IMR-90 (cell line): ENCODE results near the gene BMX. TPM values are rescaled to one million over a fixed set of nuclear protein-coding genes. Genes with fewer than 3 reads are reported as not detected.

ENCODE experiments used
- ATAC-seq: fragments of 200-7000 bp; cut with Tn5 transposase; 2 replicates; pipeline ENCODE4 v1.9.1; 2020; ENCODE audit warnings: low read depth, mild to moderate bottlenecking, moderate library complexity
- BruUV-seq: library from RNA; stranded (reverse); fragments of 400-500 nt; replicated peaks from 2 replicates; lab custom pipeline; 2021; lab: Mats Ljungman, UMichigan
- CTCF ChIA-PET: fragments of 300-600 bp; formaldehyde crosslinking; extraction: SDS; loops from one replicate; lab custom pipeline; 2021; ENCODE audit warnings: antibody characterized with exemption; lab: Yijun Ruan, JAX
- POLR2A ChIA-PET: fragments of 300-600 bp; sonication (Branson Sonifier 250); formaldehyde crosslinking; loops from one replicate; lab custom pipeline; 2022; ENCODE audit warnings: antibody characterized with exemption; ENCODE audit not compliant: unreplicated experiment; lab: Charles Lee
- DNase-seq: peaks from one replicate; pipeline ENCODE4 v3.0.0; 2013
- H2AFZ ChIP-seq: replicated peaks from 2 replicates; pipeline ENCODE3; 2013; ENCODE audit warnings: low read length, mild to moderate bottlenecking; ENCODE audit not compliant: poor library complexity
- H2AK5ac ChIP-seq: 2 replicates; pipeline ENCODE4 v1.6.1; 2013; ENCODE audit warnings: low read depth, low read length, inconsistent platforms
- H2AK9ac ChIP-seq: replicated peaks from 2 replicates; pipeline ENCODE3; 2013; ENCODE audit warnings: mild to moderate bottlenecking, low read depth, low read length, moderate library complexity; ENCODE audit not compliant: poor library complexity
- H2BK120ac ChIP-seq: 2 replicates; pipeline ENCODE4 v1.6.1; 2013; ENCODE audit warnings: low read depth, low read length, inconsistent platforms
- H2BK15ac ChIP-seq: 3 replicates; pipeline ENCODE4 v1.6.1; 2013; ENCODE audit warnings: low read depth, low read length, inconsistent platforms
- H2BK20ac ChIP-seq: 2 replicates; pipeline ENCODE4 v1.6.1; 2013; ENCODE audit warnings: low read depth, mild to moderate bottlenecking, inconsistent platforms, low read length, moderate library complexity
- H2BK5ac ChIP-seq: 2 replicates; pipeline ENCODE4 v1.6.1; 2013; ENCODE audit warnings: mild to moderate bottlenecking, low read depth, low read length, inconsistent platforms; ENCODE audit not compliant: poor library complexity, severe bottlenecking
- H3K14ac ChIP-seq: replicated peaks from 2 replicates; pipeline ENCODE4 v1.6.1; 2013; ENCODE audit warnings: low read depth, low read length, inconsistent platforms
- H3K18ac ChIP-seq: 2 replicates; pipeline ENCODE4 v1.6.1; 2013; ENCODE audit warnings: low read depth, low read length, control low read depth
- H3K23ac ChIP-seq: 2 replicates; pipeline ENCODE4 v1.6.1; 2013; ENCODE audit warnings: low read depth, low read length, inconsistent platforms
- H3K27ac ChIP-seq: 2 replicates; pipeline ENCODE4 v1.5.1; 2013; ENCODE audit warnings: mild to moderate bottlenecking, control low read depth, low read length; ENCODE audit not compliant: insufficient read depth
- H3K27me3 ChIP-seq: 2 replicates; pipeline ENCODE4 v1.6.1; 2013; ENCODE audit warnings: low read length; ENCODE audit not compliant: control insufficient read depth, insufficient read depth
- H3K36me3 ChIP-seq: 2 replicates; pipeline ENCODE4 v1.6.1; 2013; ENCODE audit warnings: low read length, mixed read lengths; ENCODE audit not compliant: control insufficient read depth, insufficient read depth
- H3K4ac ChIP-seq: 2 replicates; pipeline ENCODE4 v1.6.1; 2013; ENCODE audit warnings: low read depth, low read length, inconsistent platforms
- H3K4me1 ChIP-seq: 2 replicates; pipeline ENCODE4 v1.6.1; 2013; ENCODE audit warnings: low read length, mixed read lengths; ENCODE audit not compliant: control insufficient read depth, insufficient read depth
- H3K4me2 ChIP-seq: 2 replicates; pipeline ENCODE4 v1.6.1; 2013; ENCODE audit warnings: low read depth, mild to moderate bottlenecking, control low read depth, low read length, moderate library complexity
- H3K4me3 ChIP-seq: 2 replicates; pipeline ENCODE4 v1.5.1; 2013; ENCODE audit warnings: low read depth, mild to moderate bottlenecking, control low read depth, low read length, moderate library complexity; ENCODE audit not compliant: insufficient read depth
- H3K56ac ChIP-seq: 2 replicates; pipeline ENCODE4 v1.6.1; 2013; ENCODE audit warnings: low read length, inconsistent platforms; ENCODE audit not compliant: insufficient read depth; ENCODE audit errors: extremely low read depth
- H3K79me1 ChIP-seq, 2 experiments: 2 replicates each; pipeline ENCODE4 v1.6.1; 2013; ENCODE audit warnings: low read length in 2 of 2, inconsistent platforms in 1 of 2, low read depth in 1 of 2
- H3K9ac ChIP-seq: 2 replicates; pipeline ENCODE4 v1.6.1; 2013; ENCODE audit warnings: low read depth, low read length, control low read depth
- H3K9me1 ChIP-seq: 2 replicates; pipeline ENCODE4 v1.6.1; 2013; ENCODE audit warnings: low read length, inconsistent platforms; ENCODE audit not compliant: insufficient read depth
- H3K9me3 ChIP-seq: 2 replicates; pipeline ENCODE4 v1.6.1; 2013; ENCODE audit warnings: low read length; ENCODE audit not compliant: control insufficient read depth, insufficient read depth
- H4K20me1 ChIP-seq: 2 replicates; pipeline ENCODE4 v1.6.1; 2013; ENCODE audit warnings: low read length, inconsistent platforms; ENCODE audit not compliant: insufficient read depth
- H4K5ac ChIP-seq: 2 replicates; pipeline ENCODE4 v1.6.1; 2013; ENCODE audit warnings: mild to moderate bottlenecking, low read depth, low read length, control low read depth
- H4K8ac ChIP-seq, 2 experiments: 2 replicates each; pipeline ENCODE4 v1.6.1; 2013; ENCODE audit warnings: low read depth in 2 of 2, low read length in 2 of 2, control low read depth in 1 of 2, inconsistent platforms in 1 of 2
- H4K91ac ChIP-seq: 2 replicates; pipeline ENCODE4 v1.6.1; 2013; ENCODE audit warnings: low read depth, low read length, inconsistent platforms; ENCODE audit not compliant: insufficient read depth
- CEBPB ChIP-seq: IDR thresholded peaks from 2 replicates; pipeline ENCODE4 v1.6.1; 2012; ENCODE audit warnings: low read depth, low read length, improper control_type of control experiment
- CHD1 ChIP-seq: IDR thresholded peaks from 2 replicates; pipeline ENCODE4 v1.6.1; 2012; ENCODE audit warnings: low read depth, low read length, improper control_type of control experiment
- WGBS, 2 experiments: methylation state at CpG; one replicate each; pipeline versions ENCODE4 v1.1.5 to v1.1.7; 2013; ENCODE audit warnings: missing lambda C conversion rate in 2 of 2; ENCODE audit not compliant: insufficient read length in 1 of 2; ENCODE audit errors: extremely low coverage in 2 of 2; 5-methylcytosine and 5-hydroxymethylcytosine counted together
- dilution Hi-C: fragments of 300-500 bp; cut with HindIII; formaldehyde crosslinking; loops from one replicate; pipeline ENCODE4 v1.14.3; 2018; ENCODE audit warnings: low sequenced_read_pairs; ENCODE audit not compliant: unreplicated experiment
- in situ Hi-C: fragments of 300-500 bp; cut with MboI; formaldehyde crosslinking; loops from 3 replicates; pipeline ENCODE4 v1.14.3; 2019; ENCODE audit warnings: low sequenced_read_pairs, inconsistent platforms, mixed read lengths
- intact Hi-C: fragments of 100-400 bp; cut with micrococcal nuclease; formaldehyde crosslinking; loops from 2 replicates; pipeline ENCODE4 v1.10.0; 2022
- polyA plus RNA-seq, 3 experiments: library from polyadenylated mRNA; depleted of rRNA; stranded (reverse); fragments of >200 nt; gene quantifications; 2 replicates each; pipeline ENCODE4 v1.2.3, GENCODE V29; 2012; ENCODE audit warnings: low replicate concordance in 1 of 3
- total RNA-seq: library from RNA; depleted of rRNA; stranded (reverse); fragments of >200 nt; gene quantifications from 2 replicates; pipeline ENCODE4 v1.2.3, GENCODE V29; 2012

Gene BMX
- total and polyA plus RNA-seq, 2 of the 4 experiments (the other 2 are of a cell fraction): not detected

GRCh38 chrX:15465896-15466651, 34.5 kb upstream of the BMX start:
- Histone ChIP-seq H3K9me3 (no peaks in the 10 kb centered on the region), H4K5ac (no peak overlapping the region), H4K20me1 (no peaks in the 10 kb centered on the region), H3K14ac (no peak overlapping the region), H3K9me1 (no peaks in the 10 kb centered on the region), H3K27ac (no peak overlapping the region), H2BK15ac (no peak overlapping the region), H2BK5ac (no peak overlapping the region), H3K4me1 (peaks cover 2% of the 10 kb centered on the region), H3K36me3 (no peaks in the 10 kb centered on the region), H3K4ac (no peak overlapping the region), H3K56ac (no peak overlapping the region), H2AK5ac (no peak overlapping the region), H3K79me1 (no peaks in the 10 kb centered on the region), H2BK120ac (no peak overlapping the region), H4K91ac (no peak overlapping the region), H2AFZ (no peak overlapping the region), H3K4me2 (no peak overlapping the region), H4K8ac (no peak overlapping the region), H2BK20ac (no peak overlapping the region), H2AK9ac (no peak overlapping the region), H3K27me3 (peaks cover 2% of the 10 kb centered on the region; the same call in 1 of the 2 replicates), H3K4me3 (no peak overlapping the region), H3K23ac (no peak overlapping the region), H3K9ac (no peak overlapping the region), H3K18ac (no peak overlapping the region)
- in situ Hi-C loops: loop anchor here (5.0 kb wide), 1 partner anchor 119 kb away; no protein-coding TSS in a partner anchor
- 17% methylated on average over 1 of the region's 9 CpGs; no CpG with 5 or more reads in 1 of the 2 experiments for WGBS, 2 experiments
- intact Hi-C loops: loop anchor here (5.0 kb wide), 1 partner anchor 64 kb away; no protein-coding TSS in a partner anchor
- POLR2A ChIA-PET: interaction anchor here (0.6 kb wide), 1 partner anchor 197 kb away, joined by 4 read pairs; no protein-coding TSS in a partner anchor
- dilution Hi-C loops: no loop called here
- BruUV-seq: no TSS peak
- TF ChIP-seq CEBPB (peak; percentile 47; the same call in 1 of the 2 replicates), CHD1 (no peak)
- CTCF ChIA-PET: interaction anchor here (1.4 to 2.1 kb wide), 3 partner anchors 112 to 117 kb away, joined by 3 to 17 read pairs (median 4); no protein-coding TSS in a partner anchor
- ATAC-seq (no peak), DNase-seq (peak; percentile 7)
